GM12878 (cell line): Measurements from ENCODE around the gene INSIG2. TPM values are rescaled to one million over a fixed set of nuclear protein-coding genes. Genes with fewer than 3 reads are reported as not detected.

ENCODE experiments used
- BCL11A ChIP-seq: IDR thresholded peaks from 2 replicates; pipeline ENCODE4 v1.6.1; 2011; ENCODE audit warnings: low read depth, low read length
- E2F8 ChIP-seq: fragments of 450-650 bp; IDR thresholded peaks from 2 replicates; pipeline ENCODE4 v1.6.1; 2018; ENCODE audit warnings: mild to moderate bottlenecking, low read depth, moderate library complexity; ENCODE audit not compliant: partially characterized antibody
- E4F1 ChIP-seq: fragments of 450-650 bp; IDR thresholded peaks from 2 replicates; pipeline ENCODE4 v1.6.1; 2018; ENCODE audit warnings: borderline replicate concordance, mild to moderate bottlenecking; ENCODE audit not compliant: partially characterized antibody
- EZH2 ChIP-seq: IDR thresholded peaks from 2 replicates; pipeline ENCODE4 v1.6.1; 2012; ENCODE audit warnings: low read depth, mild to moderate bottlenecking, control low read depth, inconsistent platforms, low read length, borderline replicate concordance; ENCODE audit not compliant: control insufficient read depth
- GABPA ChIP-seq: IDR thresholded peaks from 2 replicates; pipeline ENCODE4 v1.6.1; 2014; ENCODE audit warnings: antibody characterized with exemption, low read depth, mild to moderate bottlenecking, inconsistent platforms
- JUND ChIP-seq: IDR thresholded peaks from 2 replicates; pipeline ENCODE4 v1.6.1; 2012; ENCODE audit warnings: low read depth, mild to moderate bottlenecking, low read length, improper control_type of control experiment, moderate library complexity
- POLR2AphosphoS2 ChIP-seq: IDR thresholded peaks from 2 replicates; pipeline ENCODE4 v1.6.1; 2011; ENCODE audit warnings: low read depth, mild to moderate bottlenecking, low read length, improper control_type of control experiment, moderate library complexity
- RELA ChIP-seq: fragments of 450-650 bp; IDR thresholded peaks from 2 replicates; pipeline ENCODE4 v1.8.0; 2014; ENCODE audit warnings: borderline replicate concordance; ENCODE audit not compliant: partially characterized antibody
- SMARCA5 ChIP-seq: fragments of 450-650 bp; IDR thresholded peaks from 2 replicates; pipeline ENCODE4 v1.6.1; 2017; ENCODE audit warnings: mild to moderate bottlenecking
- SMC3 ChIP-seq: IDR thresholded peaks from 2 replicates; pipeline ENCODE4 v1.6.1; 2011; ENCODE audit warnings: low read length, improper control_type of control experiment, borderline replicate concordance
- SUZ12 ChIP-seq: fragments of 200-600 bp; sonication (generic); IDR thresholded peaks from one replicate; pipeline ENCODE4 v1.6.1; 2018; ENCODE audit warnings: antibody characterized with exemption, mild to moderate bottlenecking; ENCODE audit not compliant: unreplicated experiment
- TARDBP ChIP-seq: IDR thresholded peaks from 2 replicates; pipeline ENCODE4 v1.6.1; 2016; ENCODE audit warnings: borderline replicate concordance
- ZBTB40 ChIP-seq: fragments of 450-650 bp; IDR thresholded peaks from 2 replicates; pipeline ENCODE4 v1.6.1; 2016; ENCODE audit warnings: mild to moderate bottlenecking, moderate library complexity, borderline replicate concordance
- ZNF384 ChIP-seq: IDR thresholded peaks from 2 replicates; pipeline ENCODE4 v1.6.1; 2012; ENCODE audit warnings: low read depth, mild to moderate bottlenecking, low read length, improper control_type of control experiment, borderline replicate concordance
- polyA plus RNA-seq, 11 experiments: library from polyadenylated mRNA; depleted of rRNA in 4 of 11; unstranded in 6 of 11; stranded (reverse) in 5 of 11; fragments of >200 nt; fragmentation: Nextera tagmentation in 4 of 11; fragmentation: Illumina TruSeq in 1 of 11; extraction: Ambion mirVana in 4 of 11; extraction: Trizol in 1 of 11; gene quantifications; 1 replicate in 1 of 11; 2 replicates in 10 of 11; pipeline versions ENCODE4 v1.2.1 to v1.2.3, GENCODE V29; 2011 to 2016; ENCODE audit warnings: inconsistent platforms in 2 of 11, missing spikeins in 2 of 11, low read depth in 1 of 11
- total RNA-seq, 4 experiments: library from RNA; depleted of rRNA in 3 of 4; stranded (reverse); fragments of >200 nt in 3 of 4; fragmentation: Illumina TruSeq in 1 of 4; extraction: Trizol in 1 of 4; gene quantifications; 2 replicates each; pipeline versions ENCODE4 v1.2.1 to v1.2.3, GENCODE V29; 2013 to 2021
- TF ChIP-seq, protein P1 (sequence below): fragments of 450-650 bp; IDR thresholded peaks from 2 replicates; pipeline ENCODE4 v1.6.1; 2017; ENCODE audit warnings: mild to moderate bottlenecking, low read depth, inconsistent platforms; ENCODE audit not compliant: poor library complexity, severe bottlenecking

The INSIG2 gene
- total and polyA plus RNA-seq, 10 of the 15 experiments (the other 5 are each of a cell fraction or from before 2014, with no cell fraction given): 4.9 to 92.7 (median 12.0) TPM

DNA sequence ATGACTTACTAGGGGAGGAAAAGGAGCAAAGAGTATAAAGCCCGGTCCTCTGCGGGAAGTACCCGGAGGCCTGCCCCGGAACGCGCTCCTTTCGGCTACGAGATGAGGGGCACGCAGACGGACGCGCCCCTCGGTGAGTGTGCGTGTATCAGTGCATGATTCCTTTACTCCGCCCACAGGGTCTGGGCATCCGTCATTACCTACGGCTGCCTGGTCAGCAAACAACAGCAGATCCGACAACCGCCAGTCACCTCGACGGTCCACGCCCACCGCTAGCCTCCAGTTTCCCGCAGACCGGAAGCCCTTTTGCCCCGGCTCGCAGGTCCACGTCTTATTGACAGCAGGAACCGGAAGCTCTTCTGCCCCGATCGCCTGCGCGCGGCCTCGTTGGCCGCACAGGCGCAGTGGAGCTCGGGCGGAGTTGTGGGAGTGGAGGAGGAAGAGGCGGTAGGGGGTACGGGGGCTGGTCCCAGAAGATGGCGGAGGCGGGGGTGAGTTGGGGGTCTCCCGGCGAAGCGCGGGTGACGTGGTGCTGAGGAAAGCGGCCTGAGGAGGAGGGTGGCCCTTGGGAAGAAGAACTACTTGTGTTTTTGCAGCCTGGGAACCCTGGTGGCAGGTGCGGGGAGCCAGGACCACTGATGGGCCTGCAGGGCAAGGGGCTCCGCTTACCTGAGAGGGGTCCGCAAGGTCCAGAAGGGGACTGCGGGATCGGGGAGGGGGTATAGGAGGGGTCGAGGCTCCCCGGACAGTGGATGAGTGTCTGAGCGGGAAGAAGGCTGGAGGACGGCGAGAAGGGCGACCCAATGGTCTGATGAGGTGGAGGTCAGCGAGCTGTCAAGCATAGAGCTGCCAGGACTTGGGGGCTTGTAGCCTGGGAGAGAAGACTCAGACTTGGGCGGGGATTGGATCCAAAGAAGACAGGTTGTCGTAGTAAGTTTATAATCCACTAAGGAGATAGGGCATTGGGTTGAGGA is at the start of gene INSIG2 (continued):
- TF ChIP-seq E4F1: peak; percentile 43
- peak; percentile 96 for TF ChIP-seq GABPA
- no peak for TF ChIP-seq ZNF384
- TF ChIP-seq ZBTB40: peak; percentile 97
- peak; percentile 23 for TF ChIP-seq RELA
- TF ChIP-seq EZH2: no peak
- 0 out of 2 replicates have a peak, but pooled peaks have one; percentile 62 for TF ChIP-seq POLR2AphosphoS2
- TF ChIP-seq SMARCA5: 0 out of 2 replicates have a peak, but pooled peaks have one; percentile 13
- no peak for TF ChIP-seq SMC3
- no peak for TF ChIP-seq TARDBP
- TF ChIP-seq, protein P1, sequence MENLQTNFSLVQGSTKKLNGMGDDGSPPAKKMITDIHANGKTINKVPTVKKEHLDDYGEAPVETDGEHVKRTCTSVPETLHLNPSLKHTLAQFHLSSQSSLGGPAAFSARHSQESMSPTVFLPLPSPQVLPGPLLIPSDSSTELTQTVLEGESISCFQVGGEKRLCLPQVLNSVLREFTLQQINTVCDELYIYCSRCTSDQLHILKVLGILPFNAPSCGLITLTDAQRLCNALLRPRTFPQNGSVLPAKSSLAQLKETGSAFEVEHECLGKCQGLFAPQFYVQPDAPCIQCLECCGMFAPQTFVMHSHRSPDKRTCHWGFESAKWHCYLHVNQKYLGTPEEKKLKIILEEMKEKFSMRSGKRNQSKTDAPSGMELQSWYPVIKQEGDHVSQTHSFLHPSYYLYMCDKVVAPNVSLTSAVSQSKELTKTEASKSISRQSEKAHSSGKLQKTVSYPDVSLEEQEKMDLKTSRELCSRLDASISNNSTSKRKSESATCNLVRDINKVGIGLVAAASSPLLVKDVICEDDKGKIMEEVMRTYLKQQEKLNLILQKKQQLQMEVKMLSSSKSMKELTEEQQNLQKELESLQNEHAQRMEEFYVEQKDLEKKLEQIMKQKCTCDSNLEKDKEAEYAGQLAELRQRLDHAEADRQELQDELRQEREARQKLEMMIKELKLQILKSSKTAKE: no peak
- TF ChIP-seq SUZ12: no peak
- 0 out of 2 replicates have a peak, but pooled peaks have one; percentile 13 for TF ChIP-seq JUND
- TF ChIP-seq BCL11A: no peak
- TF ChIP-seq E2F8: peak; percentile 34
